Measurements from ENCODE around the gene FOXQ1.
"Not testable (repeated sequence)": the region's sequence is repeated elsewhere in the genome, so short reads cannot be mapped to it uniquely, and the experiment has no call there.

Gene FOXQ1

GRCh38 chr6:1324936-1325335 lies 13.0 kb downstream of the FOXQ1 start:
- no peak for DNase-seq

GRCh38 chr6:1325461-1326309 lies 13.8 kb downstream of the FOXQ1 start:
- no peak for DNase-seq

GRCh38 chr6:1326535-1327121 lies 14.7 kb downstream of the FOXQ1 start:
- DNase-seq, result no peak

- no peak for DNase-seq
Observed at GRCh38 chr6:1327630-1328029, 15.7 kb downstream of the FOXQ1 start.

GRCh38 chr6:1328129-1328800 lies 16.4 kb downstream of the FOXQ1 start:
- no peak for DNase-seq

GRCh38 chr6:1329708-1330107 lies 17.8 kb downstream of the FOXQ1 start:
- DNase-seq, result no peak

- DNase-seq, result no peak
Observed at GRCh38 chr6:1334684-1335083, 22.8 kb downstream of the FOXQ1 start.

GRCh38 chr6:1335367-1336037 lies 23.6 kb downstream of the FOXQ1 start:
- no peak for DNase-seq

- no peak for DNase-seq
Observed at GRCh38 chr6:1336246-1336843, 24.4 kb downstream of the FOXQ1 start.

- DNase-seq, result no peak
Observed at GRCh38 chr6:1337791-1338190, 25.9 kb downstream of the FOXQ1 start.

GRCh38 chr6:1346101-1346500 lies 34.2 kb downstream of the FOXQ1 start:
- no peak for DNase-seq

- no peak for DNase-seq
Observed at GRCh38 chr6:1346558-1347091, 34.7 kb downstream of the FOXQ1 start.

- no peak for DNase-seq
Observed at GRCh38 chr6:1347161-1347560, 35.3 kb downstream of the FOXQ1 start.

- DNase-seq, result no peak
Observed at GRCh38 chr6:1348675-1349074, 36.8 kb downstream of the FOXQ1 start.

GRCh38 chr6:1349655-1350054 lies 37.8 kb downstream of the FOXQ1 start:
- DNase-seq, result no peak

GRCh38 chr6:1351381-1352008 lies 39.6 kb downstream of the FOXQ1 start:
- no peak for DNase-seq

- DNase-seq, result not testable (repeated sequence)
Observed at GRCh38 chr6:1355068-1355467, 43.2 kb downstream of the FOXQ1 start.

- not testable (repeated sequence) for DNase-seq
Observed at GRCh38 chr6:1361717-1362116, 49.8 kb downstream of the FOXQ1 start.

GRCh38 chr6:1362643-1363042 lies 50.7 kb downstream of the FOXQ1 start:
- DNase-seq, result no peak

- DNase-seq, result no peak
Observed at GRCh38 chr6:1363298-1363697, 51.4 kb downstream of the FOXQ1 start.

- DNase-seq, result no peak
Observed at GRCh38 chr6:1363729-1364572, 52.1 kb downstream of the FOXQ1 start.
